GM10248 (cell line): ENCODE results near the gene NCAPG2.
"Not testable (repeated sequence)": the region's sequence is repeated elsewhere in the genome, so short reads cannot be mapped to it uniquely, and the experiment has no call there.

Experiments used
- CTCF ChIA-PET: fragments of 300-600 bp; sonication (Branson Sonifier 250); formaldehyde crosslinking; extraction: SDS; loops from one replicate; lab custom pipeline; 2021; ENCODE audit warnings: antibody characterized with exemption; lab: Yijun Ruan, JAX
- POLR2A ChIA-PET: fragments of 350-650 bp; sonication (Branson Sonifier 250); formaldehyde crosslinking; extraction: SDS; loops from one replicate; lab custom pipeline; 2020; ENCODE audit warnings: antibody characterized with exemption; lab: Yijun Ruan, JAX
- DNase-seq: peaks from one replicate; pipeline ENCODE4 v3.0.0; 2012; ENCODE audit errors: extremely low spot score
- TF ChIP-seq, protein P1 (sequence below): IDR thresholded peaks from 2 replicates; pipeline ENCODE4 v1.5.1; 2012; ENCODE audit warnings: mild to moderate bottlenecking, low read depth; ENCODE audit errors: extremely low read depth, missing control alignments, control extremely low read depth

NCAPG2 gene

DNA sequence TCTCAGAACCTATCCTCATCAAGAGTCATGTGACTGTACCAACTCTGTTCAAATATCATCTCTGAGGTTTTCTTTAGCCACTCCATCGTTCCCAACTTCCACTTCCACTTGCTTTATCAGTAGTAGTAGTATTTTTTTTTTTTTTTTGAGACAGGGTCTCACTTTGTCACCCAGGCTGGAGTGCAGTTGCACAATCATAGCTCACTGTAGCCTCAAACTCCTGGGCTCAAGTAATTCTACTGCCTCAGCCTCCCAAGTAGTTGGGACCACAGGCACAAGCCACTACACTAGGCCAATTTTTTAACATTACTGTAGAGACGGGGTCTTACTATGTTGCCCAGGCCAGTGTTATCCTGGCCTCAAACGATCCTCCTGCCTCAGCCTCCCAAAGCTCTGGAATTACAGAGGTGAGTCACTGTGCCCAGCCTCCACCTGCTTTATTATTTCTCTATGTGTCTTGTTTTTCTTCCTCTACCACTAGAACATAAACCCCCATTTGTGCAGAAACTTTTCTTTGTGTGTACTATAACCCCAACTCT is 5.9 kb downstream of the NCAPG2 start:
- DNase-seq, result no peak
- ChIA-PET CTCF (interaction anchor here (1.0 to 7.5 kb wide), 4 partner anchors 9 to 279 kb away, joined by 3 to 124 read pairs (median 6); no protein-coding TSS in a partner anchor), POLR2A (no interaction called here)
- TF ChIP-seq, protein P1, sequence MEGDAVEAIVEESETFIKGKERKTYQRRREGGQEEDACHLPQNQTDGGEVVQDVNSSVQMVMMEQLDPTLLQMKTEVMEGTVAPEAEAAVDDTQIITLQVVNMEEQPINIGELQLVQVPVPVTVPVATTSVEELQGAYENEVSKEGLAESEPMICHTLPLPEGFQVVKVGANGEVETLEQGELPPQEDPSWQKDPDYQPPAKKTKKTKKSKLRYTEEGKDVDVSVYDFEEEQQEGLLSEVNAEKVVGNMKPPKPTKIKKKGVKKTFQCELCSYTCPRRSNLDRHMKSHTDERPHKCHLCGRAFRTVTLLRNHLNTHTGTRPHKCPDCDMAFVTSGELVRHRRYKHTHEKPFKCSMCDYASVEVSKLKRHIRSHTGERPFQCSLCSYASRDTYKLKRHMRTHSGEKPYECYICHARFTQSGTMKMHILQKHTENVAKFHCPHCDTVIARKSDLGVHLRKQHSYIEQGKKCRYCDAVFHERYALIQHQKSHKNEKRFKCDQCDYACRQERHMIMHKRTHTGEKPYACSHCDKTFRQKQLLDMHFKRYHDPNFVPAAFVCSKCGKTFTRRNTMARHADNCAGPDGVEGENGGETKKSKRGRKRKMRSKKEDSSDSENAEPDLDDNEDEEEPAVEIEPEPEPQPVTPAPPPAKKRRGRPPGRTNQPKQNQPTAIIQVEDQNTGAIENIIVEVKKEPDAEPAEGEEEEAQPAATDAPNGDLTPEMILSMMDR, result no peak

GRCh38 chr7:158697597-158697996 is 7.0 kb downstream of the NCAPG2 start:
- CTCF ChIA-PET, result interaction anchor here (1.0 to 7.5 kb wide), 5 partner anchors 8 to 280 kb away, joined by 3 to 124 read pairs (median 8); no protein-coding TSS in a partner anchor
- DNase-seq, POLR2A ChIA-PET: not testable (repeated sequence)

DNA sequence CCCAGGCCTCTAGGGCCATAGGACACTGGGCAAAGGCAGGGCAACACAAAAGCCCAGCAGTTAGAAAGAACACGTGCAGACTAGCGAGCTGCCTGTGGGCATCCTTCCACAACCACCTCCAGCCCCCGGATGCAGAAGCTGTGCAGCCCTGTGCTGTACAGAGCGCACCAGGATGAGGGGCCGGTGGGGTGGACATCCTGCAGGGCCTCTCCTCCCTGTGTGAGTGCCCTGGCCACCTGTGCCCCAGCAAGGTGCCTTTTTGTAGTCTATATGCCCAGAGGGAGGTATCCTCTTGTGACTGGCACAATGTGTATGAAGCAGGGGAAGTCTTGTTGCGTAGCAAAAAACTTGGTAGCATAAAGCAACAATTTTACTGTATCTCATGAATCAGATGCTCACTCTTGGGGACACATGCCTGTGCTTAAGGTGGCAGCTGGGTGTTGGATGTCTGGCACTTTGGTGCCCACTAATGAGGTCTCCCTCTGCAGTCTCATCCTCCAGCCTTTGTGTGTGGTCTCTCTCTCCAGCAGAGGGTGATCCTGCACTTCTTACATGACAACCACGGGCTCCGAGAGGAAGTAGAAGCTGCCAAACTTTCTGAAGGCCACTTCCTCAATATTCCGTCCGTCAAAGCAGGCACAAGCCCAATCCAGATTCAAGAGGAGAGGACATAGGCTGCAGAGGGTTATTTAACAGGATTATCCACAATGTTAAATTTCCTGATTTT is 8.7 kb downstream of the NCAPG2 start:
- TF ChIP-seq, protein P1, result peak; percentile 70
- peak; percentile 57 for DNase-seq
- ChIA-PET POLR2A (no interaction called here), CTCF (interaction anchor here (0.6 to 7.5 kb wide), 14 partner anchors 9 to 282 kb away, joined by 3 to 124 read pairs (median 3); partner anchors contain the start of gene NCAPG2)

DNA sequence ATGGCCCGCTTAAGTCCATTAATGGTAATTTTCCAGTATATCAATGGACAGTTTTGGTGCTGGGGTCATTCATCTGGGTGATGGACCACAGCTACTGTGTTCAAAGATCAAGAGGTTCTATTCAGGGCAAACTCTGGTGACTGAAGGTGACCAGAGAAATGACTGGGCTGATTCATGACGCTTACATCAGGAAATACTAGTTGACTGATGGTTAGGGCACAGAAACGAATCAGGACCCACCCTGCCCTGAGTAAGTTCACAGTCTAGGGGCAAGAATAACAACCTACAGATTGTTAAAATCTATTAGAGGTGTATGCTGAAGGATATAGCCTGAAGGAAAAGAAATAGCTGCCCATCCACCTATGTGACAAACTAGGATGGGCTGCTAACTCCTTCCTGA is 9.5 kb downstream of the NCAPG2 start:
- CTCF ChIA-PET, result interaction anchor here (0.8 to 7.5 kb wide), 7 partner anchors 9 to 282 kb away, joined by 3 to 124 read pairs (median 3); partner anchors contain the start of gene NCAPG2
- POLR2A ChIA-PET, result no interaction called here
- TF ChIP-seq, protein P1, result no peak
- no peak for DNase-seq

GRCh38 chr7:158694650-158695049 is 10.0 kb downstream of the NCAPG2 start:
- no peak for DNase-seq
- ChIA-PET POLR2A (no interaction called here), CTCF (interaction anchor here (1.2 to 7.5 kb wide), 5 partner anchors 10 to 283 kb away, joined by 3 to 124 read pairs (median 3); partner anchors contain the start of gene NCAPG2)
- TF ChIP-seq, protein P1, result no peak

DNA sequence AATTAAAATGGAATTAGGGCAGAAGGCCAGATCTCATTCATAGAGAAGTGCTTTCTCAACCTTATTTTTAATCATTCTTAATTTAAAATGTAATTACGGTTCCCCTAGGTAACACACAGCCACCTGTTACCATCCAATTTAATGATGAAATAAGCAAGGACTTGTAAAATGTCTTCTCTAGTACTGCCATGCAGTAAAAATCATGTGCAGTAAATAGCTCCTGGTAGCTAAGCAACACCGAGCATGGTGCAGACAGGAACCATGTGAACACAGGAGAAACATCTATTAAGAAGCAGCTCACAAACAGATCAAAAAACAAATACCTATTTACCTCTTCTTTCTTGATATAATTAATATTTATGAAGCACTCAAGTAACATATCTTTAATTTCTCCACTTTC is 15.1 kb downstream of the NCAPG2 start:
- CTCF ChIA-PET, result interaction anchor here (0.8 to 4.5 kb wide), 5 partner anchors 9 to 287 kb away, joined by 3 to 28 read pairs (median 4); partner anchors contain the start of gene NCAPG2
- POLR2A ChIA-PET, result no interaction called here
- no peak for DNase-seq
- TF ChIP-seq, protein P1, result no peak
